ENCODE results near the gene IGFL1.
"Not testable (repeated sequence)": the region's sequence is repeated elsewhere in the genome, so short reads cannot be mapped to it uniquely, and the experiment has no call there.

IGFL1 gene

DNA sequence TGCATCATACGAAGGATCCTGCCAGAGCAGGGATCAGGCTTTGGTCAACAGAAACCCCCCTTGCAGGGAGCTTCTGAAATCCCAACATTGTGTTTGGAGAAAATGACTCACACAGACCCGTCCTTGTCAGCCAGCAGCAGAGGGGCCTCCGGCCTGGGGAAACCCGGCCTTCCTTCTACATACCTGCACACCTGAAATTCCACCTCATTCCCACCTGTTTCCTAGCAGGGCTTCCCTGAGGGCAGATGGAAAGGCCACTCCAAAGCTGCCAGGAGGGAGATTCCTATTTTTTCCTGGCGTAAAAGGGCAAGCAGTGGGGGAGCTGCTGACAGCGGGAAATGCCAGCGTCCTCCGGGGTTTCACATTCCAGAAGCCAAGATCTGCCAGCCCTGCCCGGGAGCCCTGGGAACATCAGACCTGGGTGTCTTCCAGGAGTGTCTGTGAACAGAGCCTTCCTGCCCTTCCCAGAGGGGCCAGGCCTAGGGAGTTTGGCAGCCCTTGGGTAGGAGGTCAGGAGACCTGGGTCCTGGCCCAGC, 3.0 kb upstream of the IGFL1 start:
- DNase-seq, result no peak

DNA sequence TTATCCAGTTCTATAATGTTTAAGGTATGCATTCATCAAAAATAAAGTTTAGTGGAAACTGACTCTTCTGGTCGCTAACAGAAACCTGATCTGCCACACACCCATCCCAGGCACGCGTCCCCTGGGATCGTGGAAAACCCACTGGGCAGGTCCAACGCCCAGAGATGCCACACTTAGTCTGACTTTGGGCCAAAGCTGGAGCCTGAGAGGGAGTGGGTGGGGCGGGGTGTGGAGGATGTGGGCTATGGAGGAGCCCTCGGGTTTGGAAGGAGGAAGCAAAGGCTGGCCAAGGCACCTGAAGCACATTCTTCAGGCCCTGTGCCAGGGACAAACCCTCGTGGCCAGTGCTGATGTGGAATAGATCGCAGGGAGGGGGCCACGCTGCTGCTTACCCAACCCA, 2.5 kb downstream of the IGFL1 start:
- DNase-seq, result no peak

DNA sequence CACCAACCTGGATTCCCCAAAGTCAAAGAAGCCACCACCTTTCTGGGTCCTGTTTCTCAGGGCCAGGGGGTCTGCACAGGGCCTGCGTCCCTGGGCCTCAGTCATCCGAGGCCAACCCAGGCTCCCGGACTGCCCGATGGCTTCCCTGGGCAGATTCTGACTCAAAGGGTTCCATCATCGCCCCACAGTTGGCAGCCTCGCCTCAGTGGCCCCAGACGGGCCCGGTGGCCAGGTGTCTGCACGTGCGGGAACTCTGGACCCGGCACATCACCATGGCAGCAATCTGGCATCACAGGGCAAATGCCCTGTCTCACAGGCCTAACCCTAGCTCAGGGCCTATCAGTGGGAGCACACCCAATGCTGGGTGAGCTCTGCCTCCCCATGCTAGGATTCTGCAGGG, 2.9 kb downstream of the IGFL1 start:
- DNase-seq, result no peak

DNA sequence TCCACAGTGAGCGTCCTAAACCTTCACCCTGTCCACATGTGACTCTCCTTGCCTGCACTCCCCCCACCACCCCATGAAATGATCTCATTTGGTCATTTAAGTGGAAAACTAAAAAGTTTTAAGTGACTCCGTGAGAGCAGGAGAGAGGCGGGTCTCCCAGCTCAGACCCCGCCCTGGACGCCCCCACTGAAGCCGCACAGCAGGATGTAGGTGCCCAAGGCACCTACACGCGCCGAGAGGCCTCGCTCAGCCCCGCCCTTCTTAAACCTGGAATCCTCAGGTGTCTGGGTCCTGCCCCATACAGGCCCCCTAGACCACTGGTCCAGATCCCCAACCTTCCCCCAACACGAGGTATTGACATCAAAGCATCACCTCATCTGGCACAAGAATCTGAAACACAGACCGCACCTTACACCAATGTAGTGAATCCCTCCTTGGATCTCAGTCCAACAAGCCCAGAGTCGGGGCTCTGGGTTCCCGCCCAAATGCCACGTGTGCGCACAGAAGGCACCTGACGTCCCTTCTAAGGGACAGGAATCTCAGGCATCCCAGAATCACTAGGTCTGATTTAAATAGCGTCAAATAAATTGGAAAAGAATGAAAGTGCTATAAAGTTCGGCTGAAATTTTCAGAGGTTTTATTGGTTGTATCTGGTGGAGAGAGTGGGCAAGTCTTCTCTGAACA, 3.5 kb downstream of the IGFL1 start:
- DNase-seq, result no peak

DNA sequence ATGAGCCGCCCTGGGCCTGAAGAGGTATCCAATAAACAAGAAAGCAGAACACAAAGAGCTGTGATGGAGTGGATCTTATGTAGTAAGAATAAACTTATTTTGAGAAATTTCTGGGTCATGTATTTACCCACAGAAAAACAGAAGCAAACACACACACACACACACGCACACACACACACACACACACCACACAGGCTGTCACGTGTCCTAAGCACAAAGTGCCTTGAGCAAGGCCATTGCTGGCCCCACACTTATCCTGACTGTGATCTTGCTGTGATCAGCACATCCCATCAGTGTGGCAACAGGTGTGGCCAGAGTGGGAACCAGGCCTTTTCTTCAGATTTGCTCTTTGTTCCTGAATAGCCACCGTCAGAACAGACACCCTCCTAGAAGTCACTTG, 4.3 kb downstream of the IGFL1 start:
- not testable (repeated sequence) for DNase-seq

DNA sequence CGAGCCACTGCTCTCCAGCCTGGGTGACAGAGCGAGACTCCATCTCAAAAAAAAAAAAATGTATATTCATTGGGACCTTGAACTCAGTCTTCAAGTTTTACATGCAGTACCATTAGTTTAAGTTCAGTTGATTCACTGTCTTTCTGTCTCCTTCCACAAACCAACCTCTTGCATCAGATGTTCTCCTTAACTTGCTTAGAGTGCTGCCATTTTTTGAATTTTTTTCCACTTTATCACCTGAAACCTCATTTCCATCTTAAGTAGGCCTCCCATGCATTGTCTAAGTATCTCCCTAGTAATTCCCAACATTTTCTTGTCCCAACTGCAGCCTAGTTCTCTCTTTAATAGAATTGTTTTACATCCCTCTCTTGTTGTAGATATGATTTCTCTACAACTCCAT, 8.6 kb downstream of the IGFL1 start:
- DNase-seq, result not testable (repeated sequence)

DNA sequence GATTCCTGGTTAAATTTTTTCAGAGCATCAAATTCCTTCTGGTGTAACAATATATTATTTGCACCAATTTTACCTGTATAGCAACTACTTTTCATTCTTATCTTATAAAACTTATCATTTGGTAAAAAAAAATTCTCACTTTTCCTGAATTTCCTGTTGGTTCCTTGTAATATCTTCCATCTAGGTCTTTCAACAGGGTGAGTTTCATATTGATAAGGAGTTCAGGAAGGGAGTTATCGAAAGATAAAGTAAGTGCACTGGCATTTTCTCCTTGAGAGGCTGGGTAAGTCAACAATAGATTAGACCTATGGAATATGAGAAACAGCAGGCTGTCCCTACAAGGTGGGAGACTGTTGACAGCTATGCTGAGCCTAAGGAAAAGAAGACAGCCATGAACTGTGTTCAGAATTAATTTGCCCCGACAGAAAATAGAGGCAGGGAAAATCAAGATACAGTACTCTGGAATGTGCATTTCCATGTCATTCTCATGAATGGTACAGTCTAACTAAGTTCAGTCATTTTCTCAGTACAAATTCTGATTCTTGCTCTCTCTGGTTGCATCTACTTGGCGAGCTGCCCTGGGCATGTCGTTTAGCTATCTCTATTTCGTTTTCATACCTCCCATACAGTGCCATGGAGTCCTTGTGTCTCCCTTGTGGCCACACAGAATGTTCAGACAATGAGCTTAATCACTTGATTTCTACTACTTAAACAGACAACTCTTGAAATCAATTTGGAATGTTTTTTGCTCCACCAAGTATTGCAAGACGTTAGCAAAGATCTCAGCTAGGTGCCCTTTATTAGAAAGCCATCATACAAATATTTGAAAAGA, 9.9 kb downstream of the IGFL1 start:
- no peak for DNase-seq

DNA sequence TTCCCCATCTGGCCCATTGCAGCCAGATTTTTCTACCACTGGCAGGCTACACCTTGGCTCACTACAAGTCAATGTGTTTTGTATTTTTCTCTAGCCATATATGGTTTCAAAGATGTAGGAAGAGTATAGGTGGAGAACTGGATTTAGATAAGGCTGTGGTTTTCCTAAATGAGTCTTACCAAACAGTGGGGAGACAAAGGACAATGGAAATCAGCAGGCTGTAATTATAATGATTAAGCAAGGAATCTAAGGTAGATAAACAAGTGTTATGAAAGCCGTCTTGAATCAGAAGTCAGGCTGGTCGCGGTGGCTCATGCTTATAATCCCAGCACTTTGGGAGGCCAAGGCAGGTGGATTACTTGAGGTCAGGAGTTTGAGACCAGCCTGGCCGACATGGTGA, 11.2 kb downstream of the IGFL1 start:
- no peak for DNase-seq

DNA sequence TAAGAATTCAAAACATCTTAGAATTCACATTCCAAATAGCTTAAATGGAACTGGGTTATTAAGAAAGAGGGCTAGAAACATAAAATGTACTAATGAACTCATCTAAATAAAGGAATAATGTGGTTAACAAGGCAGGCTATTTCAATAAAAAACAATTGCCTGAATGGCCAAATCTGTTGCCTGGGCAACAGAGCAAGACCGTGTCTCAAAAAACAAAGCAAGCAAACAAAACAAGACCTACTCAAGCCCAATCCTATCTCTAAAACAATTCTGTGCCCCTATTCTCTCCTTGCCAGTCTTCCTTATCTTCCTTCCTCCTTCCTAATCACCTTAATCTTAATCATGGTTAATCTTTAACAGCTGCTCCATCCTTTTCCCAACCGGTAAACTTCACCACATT, 12.1 kb downstream of the IGFL1 start:
- DNase-seq, result no peak

DNA sequence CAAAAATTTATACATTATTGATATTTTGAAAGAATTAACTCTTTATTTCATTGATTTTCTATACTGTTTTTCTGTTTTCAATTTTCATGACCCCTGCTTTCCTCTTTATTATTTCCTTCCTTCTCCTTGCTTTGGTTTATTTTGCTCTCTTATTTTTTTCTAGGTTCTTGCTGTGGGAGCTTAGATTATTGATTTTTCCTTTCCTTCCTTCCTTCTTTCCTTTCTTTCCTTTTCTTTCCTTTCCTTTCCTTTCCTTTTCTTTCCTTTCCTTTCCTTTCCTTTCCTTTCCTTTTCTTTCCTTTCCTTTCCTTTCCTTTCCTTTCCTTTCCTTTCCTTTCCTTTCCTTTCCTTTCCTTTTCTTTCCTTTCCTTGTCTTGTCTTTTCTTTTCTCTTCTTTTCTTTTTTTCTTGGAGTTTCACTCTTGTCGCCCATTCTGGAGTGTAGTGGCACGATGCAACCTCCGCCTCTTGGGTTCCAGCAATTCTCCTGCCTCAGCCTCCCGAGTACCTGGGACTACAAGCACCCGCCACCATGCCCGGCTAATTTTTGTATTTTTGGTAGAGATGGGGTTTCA, 13.6 kb downstream of the IGFL1 start:
- DNase-seq, result not testable (repeated sequence)

DNA sequence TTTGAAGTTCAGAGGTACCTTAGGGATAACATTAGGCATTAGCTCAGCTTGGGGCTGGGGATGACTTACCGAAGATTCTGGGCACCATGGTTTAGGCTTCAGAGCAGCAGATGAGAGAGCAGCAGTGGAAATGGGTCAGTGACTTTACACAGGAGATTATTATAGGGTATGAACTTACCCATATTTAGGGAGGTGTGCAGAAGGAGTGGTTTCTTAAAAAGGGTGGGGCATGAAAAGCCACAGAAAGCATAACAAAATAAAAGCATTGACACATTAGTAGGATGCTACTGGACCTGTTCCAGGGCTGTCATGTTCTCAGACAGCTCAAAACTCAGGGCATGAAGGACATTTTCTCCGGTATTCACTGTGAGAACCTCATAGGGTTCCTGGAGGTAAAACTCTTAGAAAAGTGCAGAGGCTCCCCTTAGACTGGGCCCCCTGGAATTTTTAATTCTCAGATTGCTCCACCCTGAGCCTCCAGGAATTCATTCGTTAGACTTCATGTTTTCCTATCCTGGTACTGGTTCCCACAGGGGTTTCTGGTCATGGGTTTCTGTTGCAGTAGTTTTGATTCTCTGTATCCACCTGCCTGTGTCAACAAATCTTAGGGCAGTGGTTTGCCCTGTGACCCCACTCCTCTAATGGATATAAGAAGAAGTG, 20.7 kb downstream of the IGFL1 start:
- DNase-seq, result no peak

DNA sequence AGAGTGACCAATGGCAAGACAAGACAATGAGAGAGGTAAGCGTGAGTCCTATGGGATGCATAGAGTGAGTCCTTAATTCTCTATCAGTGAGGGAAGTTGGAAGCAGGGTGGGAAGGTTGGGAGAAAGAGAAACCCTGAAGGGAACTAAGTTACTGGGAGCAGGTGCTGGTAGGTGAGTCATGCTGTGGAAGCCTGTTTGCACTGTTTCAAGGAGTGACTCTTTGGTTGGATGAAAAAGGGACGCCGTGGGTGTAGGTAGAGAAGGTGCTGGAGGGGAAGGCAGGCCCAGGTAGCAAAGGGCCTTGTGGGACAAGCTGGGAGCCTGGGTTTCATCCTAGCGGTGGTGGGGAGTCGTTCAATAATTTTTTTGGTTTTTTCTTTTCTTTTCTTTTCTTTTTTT, 21.9 kb downstream of the IGFL1 start:
- no peak for DNase-seq

DNA sequence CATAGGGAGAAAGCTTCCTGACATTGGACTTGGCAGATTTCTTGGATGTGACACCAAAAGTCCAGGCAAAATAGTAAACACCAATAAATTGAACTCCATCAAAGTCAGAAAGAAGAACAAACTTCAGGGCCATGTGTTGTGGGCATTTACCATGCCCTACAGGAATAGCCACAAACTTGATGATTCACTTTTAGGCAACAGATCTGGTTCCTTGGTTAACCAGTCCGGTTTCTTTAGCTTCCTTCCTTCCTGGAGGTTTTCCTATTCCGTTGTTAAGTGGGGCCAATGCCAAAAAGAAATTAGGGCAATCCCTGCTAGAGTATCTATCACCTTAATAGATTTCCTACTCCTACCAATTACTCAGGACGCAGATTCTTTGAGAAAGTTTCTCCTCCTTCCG, 25.2 kb downstream of the IGFL1 start:
- no peak for DNase-seq

DNA sequence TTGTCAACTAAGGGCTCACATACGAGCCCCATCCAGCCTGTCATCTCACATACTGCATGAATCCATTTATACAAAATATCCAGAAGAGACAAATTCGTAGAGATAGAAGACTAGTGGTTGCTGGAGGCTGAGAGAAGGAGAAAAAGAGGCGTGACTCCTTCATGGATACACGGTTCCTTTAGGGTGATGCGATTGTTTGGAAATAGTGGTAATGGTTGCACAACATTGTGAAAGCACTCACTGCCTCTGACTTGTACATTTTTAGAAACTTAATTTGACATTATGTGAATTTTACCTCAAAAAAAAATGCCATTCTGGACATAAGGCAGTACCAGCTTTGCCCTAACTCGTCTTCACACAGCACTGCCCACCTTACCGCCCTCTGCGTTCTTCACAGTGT, 27.3 kb downstream of the IGFL1 start:
- DNase-seq, result no peak

DNA sequence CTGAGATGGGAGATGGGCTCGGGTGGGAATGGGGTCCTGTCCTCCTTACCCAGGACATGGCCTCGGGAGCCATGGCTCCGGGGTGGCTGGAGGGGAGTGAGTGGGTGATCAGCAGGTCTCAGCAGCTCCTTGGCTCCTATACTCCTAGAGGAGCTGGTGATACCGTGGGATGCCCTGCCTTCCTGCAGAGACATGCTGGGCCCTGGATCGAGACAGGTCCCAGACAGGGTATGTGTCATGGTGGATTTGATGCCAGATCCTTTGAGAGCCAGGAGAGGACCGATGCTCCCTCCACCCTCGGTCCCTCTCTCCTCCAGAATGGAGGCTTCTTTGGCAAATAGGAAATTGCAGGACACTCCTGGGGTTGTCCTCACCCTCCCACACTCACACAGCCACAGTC, 32.0 kb downstream of the IGFL1 start:
- DNase-seq, result not testable (repeated sequence)

DNA sequence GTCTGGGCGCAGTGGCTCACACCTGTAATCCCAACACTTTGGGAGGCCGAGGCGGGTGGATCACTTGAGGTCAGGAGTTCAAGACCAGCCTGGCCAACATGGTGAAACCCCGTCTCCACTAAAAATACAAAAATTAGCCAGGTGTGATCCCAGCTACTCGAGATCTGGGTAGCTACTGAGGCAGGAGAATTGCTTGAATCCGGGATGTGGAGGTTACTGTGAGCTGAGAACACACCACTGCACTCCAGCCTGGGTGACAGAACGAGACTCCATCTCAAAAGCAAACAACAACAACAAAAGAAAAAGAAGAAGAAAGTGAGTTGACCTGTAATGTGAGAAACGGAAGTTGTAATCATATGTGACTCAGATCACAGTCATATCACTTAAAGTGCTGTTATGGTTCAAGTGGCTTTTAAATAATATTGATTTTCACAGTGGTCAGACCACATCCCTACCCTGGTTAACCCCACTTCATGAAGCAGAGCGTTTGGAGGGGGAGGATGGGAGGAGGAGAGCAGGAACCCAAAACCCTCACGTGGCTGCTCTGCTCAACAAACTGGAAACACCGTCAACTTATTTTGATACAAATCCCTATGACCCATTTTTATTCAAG, 33.2 kb downstream of the IGFL1 start:
- peak; percentile 8 to 18 for DNase-seq

DNA sequence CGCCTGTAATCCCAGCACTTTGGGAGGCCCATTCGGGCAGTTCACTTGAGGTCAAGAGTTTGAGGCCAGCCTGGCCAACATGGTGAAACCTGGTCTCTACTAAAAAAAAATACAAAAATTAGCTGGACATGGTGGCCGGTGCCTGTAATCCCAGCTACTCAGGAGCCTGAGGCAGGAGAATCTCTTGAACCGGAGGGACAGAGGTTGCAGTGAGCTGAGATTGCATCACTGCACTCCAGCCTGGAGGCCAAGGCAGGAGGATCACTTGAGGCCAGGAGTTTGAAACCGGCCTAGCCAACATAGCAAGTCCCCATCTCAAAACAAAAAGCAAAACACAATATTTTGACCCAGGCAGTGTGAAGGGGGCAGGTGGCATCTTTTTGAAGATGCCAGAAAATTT, 35.3 kb downstream of the IGFL1 start:
- DNase-seq, result not testable (repeated sequence)

DNA sequence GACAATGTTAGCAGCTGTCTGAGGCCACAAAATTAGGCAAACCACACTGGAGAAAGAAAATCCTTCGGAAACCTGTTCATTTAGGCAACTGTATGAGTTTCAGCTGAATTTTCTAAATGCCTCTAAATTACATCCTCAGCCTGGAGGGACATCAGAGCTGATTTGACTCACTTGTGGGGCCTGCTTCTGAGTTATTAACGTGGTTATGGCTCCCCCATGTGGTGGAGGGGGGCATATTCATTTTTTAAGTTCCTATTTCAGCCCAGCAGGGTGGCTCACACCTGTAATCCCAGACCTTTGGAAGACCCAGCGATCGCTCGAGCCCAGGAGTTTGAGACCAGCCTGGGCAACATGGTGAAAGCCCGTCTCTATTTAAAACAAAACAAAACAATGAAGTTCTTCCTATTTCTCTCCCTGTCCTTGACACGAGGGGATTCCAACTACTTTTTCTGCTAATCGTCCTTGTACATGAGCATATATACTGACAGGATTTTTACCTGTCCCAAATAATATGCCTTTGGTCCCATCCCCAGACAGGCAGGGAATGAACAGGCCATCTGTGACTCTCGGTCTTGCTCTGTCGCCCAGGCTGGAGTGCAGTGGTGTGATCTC, 35.8 kb downstream of the IGFL1 start:
- DNase-seq, result peak; percentile 50 to 61

DNA sequence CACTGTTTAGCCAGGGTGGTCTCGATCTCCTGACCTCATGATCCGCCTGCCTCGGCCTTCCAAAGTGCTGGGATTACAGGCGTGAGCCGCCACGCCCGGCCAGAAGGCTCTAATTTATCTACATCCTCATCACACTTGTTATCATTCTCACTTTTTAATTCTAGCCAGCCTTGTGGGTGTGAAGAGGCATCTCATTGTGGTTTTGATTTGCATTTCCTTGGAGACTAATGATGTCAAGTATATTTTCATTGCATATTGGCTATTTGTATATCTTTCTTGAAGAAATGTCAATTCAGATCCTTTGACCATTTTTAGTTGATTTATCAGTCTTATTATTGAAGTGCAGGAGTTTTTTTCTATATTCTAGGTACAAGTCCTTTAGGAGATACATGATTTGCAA, 39.6 kb downstream of the IGFL1 start:
- no peak for DNase-seq

DNA sequence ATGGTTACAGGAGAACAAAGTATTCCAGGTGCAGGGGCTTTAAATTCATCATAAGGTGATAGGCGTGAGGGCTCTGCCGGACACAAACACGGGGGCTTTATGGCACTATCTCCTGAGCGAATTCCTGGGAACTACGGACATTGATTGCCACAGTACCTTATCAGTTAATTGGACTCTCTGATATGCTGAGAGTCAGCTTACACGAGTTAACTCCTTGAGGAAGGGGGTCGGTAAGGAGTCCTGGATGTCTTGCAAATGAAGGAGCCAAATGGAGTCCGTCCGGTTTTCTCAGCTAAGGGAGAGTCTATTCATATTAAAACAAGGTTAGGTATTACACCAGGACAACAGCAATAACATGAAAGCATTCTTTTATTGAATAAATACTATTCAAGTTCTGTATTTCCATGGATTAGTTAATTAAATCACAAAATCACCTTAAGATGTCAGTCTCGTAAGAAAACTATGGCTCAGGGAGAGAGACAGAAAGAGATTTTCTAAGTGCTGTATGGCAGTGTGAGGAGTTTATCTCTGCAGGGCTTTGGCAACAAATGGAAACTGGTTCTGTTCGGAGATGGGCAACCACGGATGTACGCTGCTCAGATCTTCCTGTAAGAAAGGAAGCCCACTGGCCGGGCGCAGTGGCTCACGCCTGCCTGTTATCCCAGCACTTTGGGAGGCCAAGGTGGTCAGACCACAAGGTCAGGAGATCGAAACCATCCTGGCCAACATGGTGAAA, 41.1 kb downstream of the IGFL1 start:
- no peak for DNase-seq

DNA sequence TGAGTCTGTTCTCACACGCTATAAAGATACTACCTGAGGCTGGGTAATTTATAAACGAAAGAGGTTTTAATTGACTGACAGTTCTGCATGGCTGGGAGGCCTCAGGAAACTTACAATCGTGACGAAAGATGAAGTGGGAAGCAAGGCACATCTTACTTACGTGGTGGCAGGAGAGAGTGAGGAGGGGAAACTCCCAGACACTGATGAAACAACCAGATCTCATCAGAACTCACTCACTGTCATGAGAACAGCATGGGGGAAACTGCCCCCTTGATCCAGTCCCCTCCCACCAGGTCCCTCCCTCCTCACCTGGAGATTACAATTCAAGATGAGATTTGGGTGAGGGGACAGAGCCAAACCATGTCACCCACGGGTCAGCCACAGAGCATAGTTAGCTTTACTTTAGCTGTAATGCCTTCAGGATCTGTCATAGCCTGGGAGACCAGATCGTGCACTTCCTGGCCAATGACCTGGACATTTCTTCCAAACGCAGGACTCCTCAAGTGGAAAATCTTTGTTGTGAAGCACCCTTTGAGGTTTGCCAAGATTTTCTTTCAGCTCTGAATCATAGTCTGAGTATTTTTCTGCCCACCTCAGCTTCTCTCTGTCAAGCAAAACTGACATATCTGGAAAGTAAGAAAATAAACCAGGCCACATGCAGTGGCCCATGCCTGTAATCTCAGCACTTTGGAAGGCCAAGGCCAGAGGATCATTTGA, 42.1 kb downstream of the IGFL1 start:
- DNase-seq, result no peak
